Neuronal stem cell (in vitro differentiated cells): ENCODE data around the gene PSAT1.

Experiments
- DNase-seq: peaks from one replicate; pipeline ENCODE4 v3.0.0-alpha.2; 2013; ENCODE audit warnings: low spot score
- H2AFZ ChIP-seq: one replicate; pipeline ENCODE4 v1.6.1; 2013; ENCODE audit warnings: mild to moderate bottlenecking, low read length, inconsistent platforms
- H2AK5ac ChIP-seq: 2 replicates; pipeline ENCODE4 v1.6.1; 2013; ENCODE audit warnings: low read depth, mild to moderate bottlenecking, inconsistent platforms, low read length, moderate library complexity, mixed read lengths
- H2BK120ac ChIP-seq: 2 replicates; pipeline ENCODE4 v1.6.1; 2013; ENCODE audit warnings: low read depth, mild to moderate bottlenecking, inconsistent platforms, low read length, moderate library complexity, mixed read lengths
- H2BK12ac ChIP-seq: one replicate; pipeline ENCODE4 v1.6.1; 2013; ENCODE audit warnings: low read length, inconsistent platforms
- H2BK15ac ChIP-seq: 2 replicates; pipeline ENCODE4 v1.6.1; 2013; ENCODE audit warnings: mild to moderate bottlenecking, low read length, inconsistent platforms, mixed read lengths
- H2BK5ac ChIP-seq: one replicate; pipeline ENCODE4 v1.6.1; 2013; ENCODE audit warnings: inconsistent platforms, mild to moderate bottlenecking, low read length, moderate library complexity
- H3K14ac ChIP-seq: one replicate; pipeline ENCODE4 v1.6.1; 2013; ENCODE audit warnings: low read length, inconsistent platforms
- H3K18ac ChIP-seq: 2 replicates; pipeline ENCODE4 v1.6.1; 2013; ENCODE audit warnings: low read length, inconsistent platforms
- H3K23ac ChIP-seq: 2 replicates; pipeline ENCODE4 v1.6.1; 2013; ENCODE audit warnings: low read depth, mild to moderate bottlenecking, mixed read lengths, low read length, inconsistent platforms; ENCODE audit not compliant: poor library complexity
- H3K27ac ChIP-seq: replicated peaks from 3 replicates; pipeline ENCODE4 v1.5.1; 2013; ENCODE audit warnings: low read length, inconsistent platforms
- H3K27me3 ChIP-seq, 3 experiments: 2 replicates each; pipeline ENCODE4 v1.6.1; 2013; ENCODE audit warnings: low read length in 3 of 3, mild to moderate bottlenecking in 2 of 3, inconsistent platforms in 1 of 3, low read depth in 1 of 3, mixed read lengths in 1 of 3, moderate library complexity in 1 of 3; ENCODE audit not compliant: control insufficient read depth in 3 of 3, insufficient read depth in 3 of 3
- H3K36me3 ChIP-seq, 2 donors: replicated peaks in 1 of 2; 2 replicates each; pipeline ENCODE4 v1.6.1; 2013; ENCODE audit warnings: low read length in 2 of 2; ENCODE audit not compliant: control insufficient read depth in 2 of 2, insufficient read depth in 2 of 2
- H3K4ac ChIP-seq: 2 replicates; pipeline ENCODE4 v1.6.1; 2013; ENCODE audit warnings: inconsistent platforms, mild to moderate bottlenecking, low read length, moderate library complexity
- H3K4me1 ChIP-seq, 2 donors: 1 replicate in 1 of 2; 2 replicates in 1 of 2; pipeline ENCODE4 v1.6.1; 2013; ENCODE audit warnings: low read length in 2 of 2, low read depth in 1 of 2; ENCODE audit not compliant: control insufficient read depth in 2 of 2, insufficient read depth in 1 of 2
- H3K4me2 ChIP-seq: one replicate; pipeline ENCODE4 v1.6.1; 2013; ENCODE audit warnings: mild to moderate bottlenecking, low read length, inconsistent platforms; ENCODE audit not compliant: insufficient read depth, poor library complexity, severe bottlenecking
- H3K4me3 ChIP-seq, 2 donors: 2 replicates each; pipeline ENCODE4 v1.5.1; 2013; ENCODE audit warnings: low read length in 2 of 2, mild to moderate bottlenecking in 2 of 2, inconsistent platforms in 1 of 2, moderate library complexity in 1 of 2
- H3K79me1 ChIP-seq: one replicate; pipeline ENCODE4 v1.6.1; 2013; ENCODE audit warnings: low read depth, mild to moderate bottlenecking, inconsistent platforms, low read length, moderate library complexity
- H3K9ac ChIP-seq: one replicate; pipeline ENCODE4 v1.6.1; 2013; ENCODE audit warnings: mild to moderate bottlenecking, low read depth, low read length, inconsistent platforms; ENCODE audit not compliant: poor library complexity
- H3K9me3 ChIP-seq, 2 donors: replicated peaks in 1 of 2; 2 replicates each; pipeline versions ENCODE3 to v1.6.1; 2013; ENCODE audit warnings: low read length in 2 of 2, mild to moderate bottlenecking in 2 of 2, inconsistent platforms in 1 of 2, low read depth in 1 of 2, mixed read lengths in 1 of 2, moderate library complexity in 1 of 2; ENCODE audit not compliant: control insufficient read depth in 2 of 2, insufficient read depth in 1 of 2
- H4K8ac ChIP-seq: one replicate; pipeline ENCODE4 v1.6.1; 2013; ENCODE audit warnings: low read depth, mild to moderate bottlenecking, inconsistent platforms, low read length, moderate library complexity
- H4K91ac ChIP-seq: one replicate; pipeline ENCODE4 v1.6.1; 2013; ENCODE audit warnings: low read length, low read depth, mild to moderate bottlenecking, inconsistent platforms; ENCODE audit not compliant: poor library complexity
- WGBS, 2 donors: extraction: QIAGEN DNeasy Blood & Tissue Kit; methylation state at CpG; one replicate each; pipeline ENCODE4 v1.1.7; 2013; ENCODE audit warnings: missing lambda C conversion rate in 2 of 2, mixed read lengths in 1 of 2; ENCODE audit not compliant: insufficient read length in 2 of 2, insufficient replicate concordance in 1 of 2; ENCODE audit errors: extremely low coverage in 2 of 2; 5-methylcytosine and 5-hydroxymethylcytosine counted together

PSAT1 gene

DNA sequence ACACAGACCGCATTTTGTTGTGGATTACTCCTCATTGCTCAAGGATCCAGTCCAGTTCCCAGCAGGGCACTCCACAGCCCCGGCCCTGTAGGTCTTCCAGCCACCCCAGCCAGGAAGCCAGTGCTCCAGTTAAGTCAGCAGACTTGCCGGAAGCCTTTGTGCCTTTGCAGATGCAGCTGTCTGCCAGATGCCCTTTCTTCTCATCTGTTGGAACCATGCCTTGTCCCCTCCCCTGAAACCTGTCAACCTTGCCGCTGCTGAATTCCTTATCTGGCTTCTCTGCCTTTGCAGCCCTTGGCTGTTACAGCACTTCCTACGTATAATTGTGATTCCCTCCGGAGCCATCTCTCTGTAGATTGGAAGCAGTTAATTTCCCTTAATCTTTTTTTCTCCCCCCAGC, 28.4 kb downstream of the PSAT1 start:
- WGBS, 2 donors = no CpG with 5 or more reads among the region's 6 CpGs
- H2BK15ac ChIP-seq = no peak overlapping the region
- no peaks in the 10 kb centered on the region for H3K27me3 ChIP-seq
- H3K4me2 ChIP-seq = no peak overlapping the region
- H2BK120ac ChIP-seq = no peak overlapping the region
- DNase-seq = no peak
- no peak overlapping the region for H3K4ac ChIP-seq
- H2BK12ac ChIP-seq = no peak overlapping the region
- no peak overlapping the region for H3K18ac ChIP-seq
- H2BK5ac ChIP-seq = no peak overlapping the region
- H2AK5ac ChIP-seq = no peak overlapping the region
- no peak overlapping the region for H4K8ac ChIP-seq
- H3K9me3 ChIP-seq = no peaks in the 10 kb centered on the region
- H3K27ac ChIP-seq = no peak overlapping the region
- H3K79me1 ChIP-seq = no peaks in the 10 kb centered on the region
- no peak overlapping the region for H2AFZ ChIP-seq
- no peak overlapping the region for H3K4me3 ChIP-seq
- no peak overlapping the region for H4K91ac ChIP-seq
- no peak overlapping the region for H3K23ac ChIP-seq
- peaks cover 46 to 96% of the 10 kb centered on the region in 2 donors for H3K36me3 ChIP-seq
- no peak overlapping the region for H3K14ac ChIP-seq
- H3K4me1 ChIP-seq = peaks cover 0 to 3% of the 10 kb centered on the region in 2 donors
- H3K9ac ChIP-seq = no peak overlapping the region

DNA sequence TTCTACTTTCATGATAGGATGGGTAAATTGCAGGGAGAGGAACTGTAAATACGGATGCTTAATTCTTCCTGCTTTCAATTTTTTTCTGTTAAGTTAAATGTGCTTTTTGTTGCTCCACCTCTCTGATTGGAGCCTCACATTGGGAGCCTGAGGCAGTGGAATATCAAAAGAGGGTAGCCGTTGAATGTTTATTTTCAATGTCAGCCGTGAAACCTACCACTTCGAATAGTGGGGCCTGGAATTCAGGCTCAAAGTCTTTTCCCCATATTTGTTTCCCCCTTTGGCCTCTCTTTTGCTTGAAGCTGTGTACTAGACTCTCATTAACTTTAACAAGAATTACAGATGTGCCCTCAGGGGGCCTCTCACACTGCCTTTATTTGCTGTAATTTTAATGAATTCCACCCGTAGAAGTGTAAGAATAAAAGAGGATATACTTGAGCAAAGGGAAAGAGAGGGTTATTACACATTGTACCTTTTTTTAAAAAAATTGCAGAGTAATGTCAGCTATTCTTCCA, 29.0 kb downstream of the PSAT1 start:
- Histone ChIP-seq H3K9me3 (no peaks in the 10 kb centered on the region), H3K14ac (no peak overlapping the region), H3K27ac (no peak overlapping the region), H3K27me3 (no peaks in the 10 kb centered on the region), H2AK5ac (no peak overlapping the region), H4K8ac (no peak overlapping the region), H3K4me2 (no peak overlapping the region), H3K4ac (no peak overlapping the region), H2BK5ac (no peak overlapping the region), H3K4me1 (peaks cover 0 to 3% of the 10 kb centered on the region in 2 donors), H2BK120ac (no peak overlapping the region), H3K36me3 (peaks cover 45 to 95% of the 10 kb centered on the region in 2 donors), H2BK12ac (no peak overlapping the region), H3K18ac (no peak overlapping the region), H3K9ac (no peak overlapping the region), H3K79me1 (no peaks in the 10 kb centered on the region), H2BK15ac (no peak overlapping the region), H3K4me3 (no peak overlapping the region), H4K91ac (no peak overlapping the region), H2AFZ (no peak overlapping the region), H3K23ac (no peak overlapping the region)
- WGBS, 2 donors = no CpG with 5 or more reads among the region's 5 CpGs
- no peak for DNase-seq

DNA sequence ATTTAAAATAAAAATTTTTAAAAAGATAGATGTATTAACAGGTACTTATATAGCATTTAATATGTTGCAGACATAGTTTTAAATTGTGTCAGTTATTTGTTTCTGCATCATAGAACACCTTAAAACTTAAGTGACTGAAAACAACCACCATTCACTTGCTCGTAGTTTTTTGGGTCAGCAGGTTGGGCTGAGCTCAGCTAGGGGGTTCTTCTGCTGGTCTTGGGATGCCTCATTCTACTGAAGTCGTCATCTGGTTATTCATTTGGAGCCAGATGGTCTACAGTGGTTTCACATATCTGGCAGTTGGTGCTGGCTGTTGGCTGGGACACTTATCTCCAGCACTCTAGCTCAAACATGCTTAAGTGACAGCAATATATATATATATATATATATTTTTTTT, 29.6 kb downstream of the PSAT1 start:
- Histone ChIP-seq H3K18ac (no peak overlapping the region), H2AK5ac (no peak overlapping the region), H3K14ac (no peak overlapping the region), H3K79me1 (no peaks in the 10 kb centered on the region), H4K91ac (no peak overlapping the region), H2BK12ac (no peak overlapping the region), H2BK15ac (no peak overlapping the region), H3K4me1 (peaks cover 0 to 3% of the 10 kb centered on the region in 2 donors), H2BK120ac (no peak overlapping the region), H3K27me3 (no peaks in the 10 kb centered on the region), H4K8ac (no peak overlapping the region), H3K4me3 (no peak overlapping the region), H2BK5ac (no peak overlapping the region), H3K4ac (no peak overlapping the region), H2AFZ (no peak overlapping the region), H3K36me3 (peaks cover 44 to 95% of the 10 kb centered on the region in 2 donors), H3K27ac (no peak overlapping the region), H3K4me2 (no peak overlapping the region), H3K9me3 (no peaks in the 10 kb centered on the region), H3K9ac (no peak overlapping the region), H3K23ac (no peak overlapping the region)
- no peak for DNase-seq
- WGBS, 2 donors = no CpG with 5 or more reads among the region's 2 CpGs

DNA sequence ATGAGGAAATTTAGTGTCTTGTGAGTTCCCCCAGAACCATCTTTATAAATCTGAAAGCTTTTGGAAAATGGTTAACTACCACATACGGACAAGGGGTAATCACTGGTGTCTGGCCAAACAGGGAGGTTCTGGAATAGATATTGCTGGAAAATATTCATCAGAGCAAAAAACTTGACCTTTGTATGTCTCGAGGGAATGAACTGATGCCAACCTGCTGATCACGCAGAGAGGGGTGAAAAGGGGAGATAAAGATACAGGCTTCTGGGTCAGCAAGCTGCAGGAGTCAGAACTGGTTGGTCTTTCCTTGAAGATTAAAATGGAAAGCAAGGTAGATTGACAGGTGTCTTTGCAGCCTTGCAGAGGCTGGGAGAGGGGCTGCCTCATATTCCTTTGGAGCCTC, 35.5 kb downstream of the PSAT1 start:
- Histone ChIP-seq H2BK120ac (no peak overlapping the region), H4K8ac (no peak overlapping the region), H3K27me3 (no peaks in the 10 kb centered on the region), H3K79me1 (no peaks in the 10 kb centered on the region), H4K91ac (no peak overlapping the region), H3K4ac (no peak overlapping the region), H2AK5ac (no peak overlapping the region), H3K18ac (no peak overlapping the region), H3K4me2 (no peak overlapping the region), H3K14ac (no peak overlapping the region), H2BK12ac (no peak overlapping the region), H3K9me3 (peaks cover 4 to 7% of the 10 kb centered on the region in 2 donors), H2BK5ac (no peak overlapping the region), H2AFZ (no peak overlapping the region), H3K27ac (no peak overlapping the region), H2BK15ac (no peak overlapping the region), H3K36me3 (peaks cover 18 to 39% of the 10 kb centered on the region in 2 donors), H3K4me3 (no peak overlapping the region), H3K9ac (no peak overlapping the region), H3K23ac (no peak overlapping the region), H3K4me1 (no peaks in the 10 kb centered on the region)
- no CpG with 5 or more reads among the region's 3 CpGs for WGBS, 2 donors
- no peak for DNase-seq
